HepG2 (cell line): Measurements from ENCODE around the gene KRTAP9-9. TPM values are rescaled to one million over a fixed set of nuclear protein-coding genes. Genes with fewer than 3 reads are reported as not detected.

ENCODE experiments used
- ATAC-seq: fragments of 200-7000 bp; cut with Tn5 transposase; 3 replicates; pipeline ENCODE4 v1.9.1; 2020; ENCODE audit warnings: mild to moderate bottlenecking, moderate library complexity
- BruUV-seq: library from RNA; stranded (reverse); fragments of 400-500 nt; replicated peaks from 2 replicates; lab custom pipeline; 2021; lab: Mats Ljungman, UMichigan
- CTCF ChIA-PET: fragments of 300-600 bp; formaldehyde crosslinking; extraction: SDS; loops from one replicate; lab custom pipeline; 2021; ENCODE audit warnings: low total read pairs, inconsistent platforms, low intra/inter-chr PET ratio; lab: Yijun Ruan, JAX
- POLR2A ChIA-PET: fragments of 350-600 bp; sonication (Branson Sonifier 250); formaldehyde crosslinking; loops from one replicate; lab custom pipeline; 2020; ENCODE audit warnings: antibody characterized with exemption, inconsistent platforms; lab: Yijun Ruan, JAX
- DNase-seq: peaks from one replicate; pipeline ENCODE4 v3.0.0-alpha.2; 2015; ENCODE audit warnings: low spot score
- FAIRE-seq: peaks from 3 replicates; lab custom pipeline; 2011; peaks lifted over from hg19 to GRCh38; lab: Jason Lieb, UNC
- H2AFZ ChIP-seq: one replicate; pipeline ENCODE4 v1.6.1; 2011; ENCODE audit warnings: low read length, inconsistent platforms
- H3K27ac ChIP-seq: fragments of 300-600 bp; 3 replicates; pipeline ENCODE4 v1.8.0; 2011; ENCODE audit warnings: mixed run types, mild to moderate bottlenecking, mixed read lengths, low read length, inconsistent platforms; ENCODE audit not compliant: insufficient read depth; ENCODE audit errors: extremely low read length
- H3K27me3 ChIP-seq, 2 experiments: fragments of 200-600 bp in 1 of 2; 2 replicates in 1 of 2; 3 replicates in 1 of 2; pipeline versions ENCODE4 v1.6.0 to v1.8.0; 2011; ENCODE audit warnings: low read length in 2 of 2, mild to moderate bottlenecking in 2 of 2, moderate library complexity in 2 of 2, inconsistent platforms in 1 of 2; ENCODE audit not compliant: insufficient read depth in 2 of 2, control insufficient read depth in 1 of 2
- H3K36me3 ChIP-seq, 2 experiments: fragments of 200-600 bp in 1 of 2; replicated peaks in 1 of 2; 2 replicates in 1 of 2; 3 replicates in 1 of 2; pipeline versions ENCODE4 v1.5.1 to v1.8.0; 2011; ENCODE audit warnings: low read length in 2 of 2, inconsistent platforms in 1 of 2; ENCODE audit not compliant: insufficient read depth in 2 of 2, control insufficient read depth in 1 of 2
- H3K4me1 ChIP-seq: 2 replicates; pipeline ENCODE4 v1.5.1; 2012; ENCODE audit warnings: low read length, inconsistent platforms; ENCODE audit not compliant: insufficient read depth
- H3K4me2 ChIP-seq: 2 replicates; pipeline ENCODE4 v1.6.0; 2011; ENCODE audit warnings: low read depth, low read length, inconsistent platforms
- H3K4me3 ChIP-seq, 3 experiments: fragments of 200-600 bp in 1 of 3; sonication (generic), shearing (Covaris generic) in 1 of 3; replicated peaks in 1 of 3; 2 replicates each; pipeline ENCODE4 v1.5.1; 2011 to 2016; ENCODE audit warnings: low read length in 3 of 3, inconsistent platforms in 2 of 3, low read depth in 2 of 3, mild to moderate bottlenecking in 2 of 3, control low read depth in 1 of 3, mixed read lengths in 1 of 3; ENCODE audit not compliant: insufficient read depth in 1 of 3
- H3K79me2 ChIP-seq: one replicate; pipeline ENCODE4 v1.6.1; 2011; ENCODE audit warnings: low read length, inconsistent platforms; ENCODE audit not compliant: insufficient read depth
- H3K9ac ChIP-seq: 2 replicates; pipeline ENCODE4 v1.6.0; 2011; ENCODE audit warnings: mild to moderate bottlenecking, low read depth, low read length, inconsistent platforms; ENCODE audit not compliant: insufficient read depth
- H3K9me3 ChIP-seq: 2 replicates; pipeline ENCODE4 v1.5.1; 2012; ENCODE audit warnings: mild to moderate bottlenecking, low read length
- H4K20me1 ChIP-seq: 2 replicates; pipeline ENCODE4 v1.6.0; 2011; ENCODE audit warnings: inconsistent platforms, mild to moderate bottlenecking, low read length, moderate library complexity; ENCODE audit not compliant: insufficient read depth
- EEA1 ChIP-seq: sonication (generic); formaldehyde crosslinking; IDR thresholded peaks from 2 replicates; pipeline ENCODE4 v1.5.1; 2020; ENCODE audit warnings: mild to moderate bottlenecking, missing genetic modification reagents, borderline replicate concordance
- JDP2 ChIP-seq: sonication (generic); formaldehyde crosslinking; IDR thresholded peaks from 2 replicates; pipeline ENCODE4 v1.8.1; 2022; ENCODE audit warnings: missing genetic modification reagents, borderline replicate concordance
- KDM6A ChIP-seq: IDR thresholded peaks from 2 replicates; pipeline ENCODE4 v1.6.1; 2016; ENCODE audit warnings: low read depth
- RBM39 ChIP-seq: fragments of 200-400 bp; formaldehyde crosslinking; IDR thresholded peaks from one replicate; pipeline ENCODE4 v1.6.1; 2018; ENCODE audit warnings: antibody characterized with exemption, mild to moderate bottlenecking, low read depth, low read length; ENCODE audit not compliant: poor library complexity, severe bottlenecking
- SOX5 ChIP-seq: IDR thresholded peaks from 2 replicates; pipeline ENCODE4 v1.6.1; 2016; ENCODE audit warnings: borderline replicate concordance
- SP4 ChIP-seq: sonication (generic); formaldehyde crosslinking; IDR thresholded peaks from 2 replicates; pipeline ENCODE4 v1.8.1; 2023; ENCODE audit warnings: mild to moderate bottlenecking, missing genetic modification reagents
- SUZ12 ChIP-seq: fragments of 150-350 bp; IDR thresholded peaks from 2 replicates; pipeline ENCODE4 v1.6.1; 2014; ENCODE audit warnings: low read depth, low read length
- ZNF136 ChIP-seq: sonication (generic); formaldehyde crosslinking; IDR thresholded peaks from 2 replicates; pipeline ENCODE4 v1.8.1; 2022; ENCODE audit warnings: low read depth, mild to moderate bottlenecking, moderate library complexity, missing genetic modification reagents
- ZNF333 ChIP-seq: sonication (generic); formaldehyde crosslinking; IDR thresholded peaks from 2 replicates; pipeline ENCODE4 v1.4.0; 2020; ENCODE audit warnings: mild to moderate bottlenecking, missing genetic modification reagents, borderline replicate concordance
- ZNF44 ChIP-seq: sonication (generic); formaldehyde crosslinking; IDR thresholded peaks from 2 replicates; pipeline ENCODE4 v1.5.1; 2020; ENCODE audit warnings: mild to moderate bottlenecking, missing genetic modification reagents
- ZNF557 ChIP-seq: sonication (generic); formaldehyde crosslinking; IDR thresholded peaks from 2 replicates; pipeline ENCODE4 v1.4.0; 2020; ENCODE audit warnings: missing genetic modification reagents
- ZNF776 ChIP-seq: sonication (generic); formaldehyde crosslinking; IDR thresholded peaks from 2 replicates; pipeline ENCODE4 v1.4.0; 2020; ENCODE audit warnings: mild to moderate bottlenecking, missing genetic modification reagents
- WGBS: methylation state at CpG from one replicate; pipeline ENCODE4 v1.1.6; 2017; ENCODE audit warnings: low lambda C conversion rate; 5-methylcytosine and 5-hydroxymethylcytosine counted together
- in situ Hi-C: cut with HindIII; loops from 2 replicates; pipeline ENCODE4 v1.10.0; 2017; ENCODE audit warnings: low pct_unique_long_range_greater_than_20kb; ENCODE audit not compliant: extremely low pct_ligation_motif_present
- intact Hi-C: fragments of 100-400 bp; cut with micrococcal nuclease; formaldehyde crosslinking; loops from one replicate; pipeline ENCODE4 v1.10.0; 2022; ENCODE audit not compliant: unreplicated experiment
- polyA plus RNA-seq, 8 experiments: library from polyadenylated mRNA; depleted of rRNA in 3 of 8; stranded (reverse) in 7 of 8; unstranded in 1 of 8; fragments of >200 nt; fragmentation: Illumina TruSeq in 4 of 8; extraction: Trizol in 4 of 8; gene quantifications; 2 replicates each; pipeline versions ENCODE4 v1.2.1 to v1.2.3, GENCODE V29; 2011 to 2016; ENCODE audit warnings: low read depth in 4 of 8, missing spikeins in 1 of 8, mixed read lengths in 1 of 8; ENCODE audit not compliant: insufficient read depth in 1 of 8
- total RNA-seq, 5 experiments: library from RNA; depleted of rRNA; stranded (reverse); fragments of >200 nt; fragmentation: Illumina TruSeq; extraction: Trizol; gene quantifications; 2 replicates each; pipeline ENCODE4 v1.2.3, GENCODE V29; 2016; ENCODE audit warnings: low read depth in 1 of 5
- TF ChIP-seq, protein P1 (sequence below): sonication (generic); formaldehyde crosslinking; IDR thresholded peaks from 2 replicates; pipeline ENCODE4 v1.8.1; 2023; ENCODE audit warnings: mild to moderate bottlenecking, missing genetic modification reagents, borderline replicate concordance
- TF ChIP-seq, protein P2 (sequence below): IDR thresholded peaks from 2 replicates; pipeline ENCODE4 v1.6.1; 2016; ENCODE audit warnings: low read depth, control low read depth

The KRTAP9-9 gene
- total and polyA plus RNA-seq, 2 of the 13 experiments (the other 11 are each of a cell fraction or from before 2014, with no cell fraction given) = not detected

GRCh38 chr17:41256291-41256685, 1.1 kb downstream of the KRTAP9-9 start:
- TF ChIP-seq ZNF557 (no peak), ZNF44 (CRISPR knock-in tag) (no peak), SOX5 (CRISPR knock-in tag) (no peak), ZNF333 (CRISPR knock-in tag) (no peak), ZNF136 (CRISPR knock-in tag) (no peak), JDP2 (CRISPR knock-in tag) (no peak), RBM39 (no peak), KDM6A (CRISPR knock-in tag) (no peak), EEA1 (CRISPR knock-in tag) (no peak), ZNF776 (no peak), SUZ12 (no peak), SP4 (CRISPR knock-in tag) (no peak)
- TF ChIP-seq, protein P1, sequence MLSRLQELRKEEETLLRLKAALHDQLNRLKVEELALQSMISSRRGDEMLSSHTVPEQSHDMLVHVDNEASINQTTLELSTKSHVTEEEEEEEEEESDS (CRISPR knock-in tag) = no peak
- TF ChIP-seq, protein P2, sequence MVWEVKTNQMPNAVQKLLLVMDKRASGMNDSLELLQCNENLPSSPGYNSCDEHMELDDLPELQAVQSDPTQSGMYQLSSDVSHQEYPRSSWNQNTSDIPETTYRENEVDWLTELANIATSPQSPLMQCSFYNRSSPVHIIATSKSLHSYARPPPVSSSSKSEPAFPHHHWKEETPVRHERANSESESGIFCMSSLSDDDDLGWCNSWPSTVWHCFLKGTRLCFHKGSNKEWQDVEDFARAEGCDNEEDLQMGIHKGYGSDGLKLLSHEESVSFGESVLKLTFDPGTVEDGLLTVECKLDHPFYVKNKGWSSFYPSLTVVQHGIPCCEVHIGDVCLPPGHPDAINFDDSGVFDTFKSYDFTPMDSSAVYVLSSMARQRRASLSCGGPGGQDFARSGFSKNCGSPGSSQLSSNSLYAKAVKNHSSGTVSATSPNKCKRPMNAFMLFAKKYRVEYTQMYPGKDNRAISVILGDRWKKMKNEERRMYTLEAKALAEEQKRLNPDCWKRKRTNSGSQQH = no peak
- Histone ChIP-seq H3K4me3 (no peak overlapping the region), H3K9ac (no peak overlapping the region), H3K27ac (no peak overlapping the region), H3K9me3 (no peaks in the 10 kb centered on the region), H3K36me3 (no peaks in the 10 kb centered on the region), H3K4me1 (no peaks in the 10 kb centered on the region), H3K4me2 (no peak overlapping the region), H3K27me3 (peaks cover 0 to 8% of the 10 kb centered on the region in 2 experiments; a peak in 2 of 5 replicates), H3K79me2 (no peaks in the 10 kb centered on the region), H2AFZ (no peak overlapping the region), H4K20me1 (no peaks in the 10 kb centered on the region)
- BruUV-seq = no TSS peak
- WGBS = 64% methylated on average over 1 of the region's 1 CpG
- FAIRE-seq (no peak), DNase-seq (no peak), ATAC-seq (no peak)
- intact Hi-C loops (no loop called here), in situ Hi-C loops (no loop called here)
- POLR2A ChIA-PET = no interaction called here
- CTCF ChIA-PET = no interaction called here
